Astrocyte of the spinal cord (primary cell): Measurements from ENCODE around the gene MROH2B.
"Not testable (repeated sequence)": the region's sequence is repeated elsewhere in the genome, so short reads cannot be mapped to it uniquely, and the experiment has no call there.

Source experiments
- DNase-seq: peaks from one replicate; pipeline ENCODE4 v3.0.0; 2011; ENCODE audit warnings: low read depth, low spot score
- H3K4me3 ChIP-seq: 2 replicates; pipeline ENCODE4 v1.5.1; 2011; ENCODE audit warnings: low read depth, mild to moderate bottlenecking, low read length, moderate library complexity
- in situ Hi-C: cut with HindIII; loops from 2 replicates; pipeline ENCODE4 v1.10.0; 2017; ENCODE audit warnings: low sequenced_read_pairs
- TF ChIP-seq, protein P1 (sequence below): IDR thresholded peaks from 2 replicates; pipeline ENCODE4 v1.5.1; 2012; ENCODE audit warnings: low read depth, mild to moderate bottlenecking, low read length, inconsistent platforms

The MROH2B gene

DNA sequence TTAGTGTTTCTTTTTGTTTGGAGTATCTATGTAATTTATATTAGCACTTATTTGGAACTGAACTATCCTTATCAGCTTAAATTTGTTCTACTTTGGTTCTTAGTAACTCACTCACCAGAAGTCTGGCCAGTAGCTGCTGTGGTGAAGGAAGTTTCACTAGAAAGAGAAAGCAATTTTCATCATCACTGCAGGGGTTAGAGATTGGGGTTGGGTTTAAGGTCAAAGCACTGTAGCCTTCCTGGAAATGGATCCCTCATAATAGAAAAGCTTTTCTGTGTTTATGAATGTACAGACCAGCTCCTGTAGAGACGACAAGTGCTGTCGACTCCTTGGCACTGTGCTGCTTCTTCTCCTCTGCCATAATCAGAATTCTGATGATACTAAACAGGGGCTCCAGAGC is 22.2 kb downstream of the MROH2B start:
- TF ChIP-seq, protein P1, sequence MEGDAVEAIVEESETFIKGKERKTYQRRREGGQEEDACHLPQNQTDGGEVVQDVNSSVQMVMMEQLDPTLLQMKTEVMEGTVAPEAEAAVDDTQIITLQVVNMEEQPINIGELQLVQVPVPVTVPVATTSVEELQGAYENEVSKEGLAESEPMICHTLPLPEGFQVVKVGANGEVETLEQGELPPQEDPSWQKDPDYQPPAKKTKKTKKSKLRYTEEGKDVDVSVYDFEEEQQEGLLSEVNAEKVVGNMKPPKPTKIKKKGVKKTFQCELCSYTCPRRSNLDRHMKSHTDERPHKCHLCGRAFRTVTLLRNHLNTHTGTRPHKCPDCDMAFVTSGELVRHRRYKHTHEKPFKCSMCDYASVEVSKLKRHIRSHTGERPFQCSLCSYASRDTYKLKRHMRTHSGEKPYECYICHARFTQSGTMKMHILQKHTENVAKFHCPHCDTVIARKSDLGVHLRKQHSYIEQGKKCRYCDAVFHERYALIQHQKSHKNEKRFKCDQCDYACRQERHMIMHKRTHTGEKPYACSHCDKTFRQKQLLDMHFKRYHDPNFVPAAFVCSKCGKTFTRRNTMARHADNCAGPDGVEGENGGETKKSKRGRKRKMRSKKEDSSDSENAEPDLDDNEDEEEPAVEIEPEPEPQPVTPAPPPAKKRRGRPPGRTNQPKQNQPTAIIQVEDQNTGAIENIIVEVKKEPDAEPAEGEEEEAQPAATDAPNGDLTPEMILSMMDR, result no peak
- peak; percentile 18 for DNase-seq
- no peak overlapping the region for H3K4me3 ChIP-seq
- in situ Hi-C loops, result no loop called here

DNA sequence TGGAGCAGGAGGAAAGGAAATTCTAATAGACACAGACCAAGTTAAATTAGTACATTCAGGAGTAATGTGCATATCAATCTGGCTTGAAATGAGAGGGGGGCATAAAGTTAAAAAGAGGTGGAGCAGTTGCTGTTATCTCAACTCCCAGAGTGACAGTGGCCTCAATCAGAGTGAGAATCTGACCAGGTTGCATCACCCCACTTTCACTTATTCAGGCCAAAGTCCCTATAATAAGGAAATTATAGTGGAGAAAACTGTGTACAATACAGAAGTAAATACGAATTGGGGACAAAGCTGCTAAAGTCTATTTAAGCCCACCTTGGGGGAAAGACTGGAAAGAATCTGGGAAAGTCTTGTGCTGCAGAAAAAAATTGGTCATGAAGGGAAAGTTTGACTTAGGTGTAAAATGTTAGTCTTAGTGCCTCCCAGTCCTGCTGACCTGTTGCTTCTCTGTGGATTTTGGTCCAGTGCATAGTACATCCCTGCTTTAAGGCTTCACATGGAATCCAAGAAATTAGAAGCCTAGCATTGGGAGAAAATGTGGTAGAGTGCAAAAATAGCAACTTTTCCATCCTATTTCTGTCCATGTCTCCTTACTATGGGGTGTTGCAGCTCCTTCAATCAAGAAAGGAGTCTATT is 27.9 kb downstream of the MROH2B start:
- TF ChIP-seq, protein P1, result no peak
- in situ Hi-C loops, result no loop called here
- H3K4me3 ChIP-seq, result no peak overlapping the region
- no peak for DNase-seq

DNA sequence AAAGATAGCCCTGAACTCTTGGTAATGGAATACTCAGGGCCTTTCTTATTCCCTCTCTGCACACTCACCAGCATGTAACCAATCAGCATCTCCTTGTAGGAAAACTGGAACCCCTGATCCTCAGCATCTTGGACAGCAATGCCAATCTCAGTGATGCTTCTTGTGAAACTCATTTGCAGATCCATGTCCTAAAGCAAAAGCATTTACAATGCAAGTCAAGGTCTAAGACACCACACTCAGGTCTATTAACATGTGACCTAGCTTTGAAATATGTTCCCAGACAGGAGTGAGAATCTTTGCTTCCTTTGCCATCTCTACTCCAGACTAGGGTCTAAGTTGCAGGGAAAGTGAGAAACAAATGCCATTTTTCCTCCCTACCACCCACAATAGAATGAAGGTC is 38.2 kb downstream of the MROH2B start:
- in situ Hi-C loops, result no loop called here
- TF ChIP-seq, protein P1, result no peak
- DNase-seq, result no peak

DNA sequence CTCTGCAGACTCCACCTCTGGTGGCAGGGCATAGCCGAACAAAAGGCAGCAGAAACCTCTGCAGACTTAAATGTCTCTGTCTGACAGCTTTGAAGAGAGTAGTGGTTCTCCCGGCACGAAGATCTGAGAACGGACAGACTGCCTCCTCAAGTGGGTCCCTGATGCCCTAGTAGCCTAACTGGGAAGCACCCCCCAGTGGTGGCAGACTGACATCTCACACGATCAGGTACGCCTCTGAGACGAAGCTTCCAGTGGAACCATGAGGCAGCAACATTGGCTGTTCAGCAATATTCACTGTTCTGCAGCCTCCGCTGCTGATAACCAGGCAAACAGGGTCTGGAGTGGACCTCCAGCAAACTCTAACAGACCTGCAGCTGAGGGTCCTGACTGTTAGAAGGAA is 48.5 kb downstream of the MROH2B start:
- DNase-seq, in situ Hi-C loops, H3K4me3 ChIP-seq: not testable (repeated sequence)

More for the DNA sequence above, 38.2 kb downstream of the MROH2B start:
- no peak overlapping the region for H3K4me3 ChIP-seq

DNA sequence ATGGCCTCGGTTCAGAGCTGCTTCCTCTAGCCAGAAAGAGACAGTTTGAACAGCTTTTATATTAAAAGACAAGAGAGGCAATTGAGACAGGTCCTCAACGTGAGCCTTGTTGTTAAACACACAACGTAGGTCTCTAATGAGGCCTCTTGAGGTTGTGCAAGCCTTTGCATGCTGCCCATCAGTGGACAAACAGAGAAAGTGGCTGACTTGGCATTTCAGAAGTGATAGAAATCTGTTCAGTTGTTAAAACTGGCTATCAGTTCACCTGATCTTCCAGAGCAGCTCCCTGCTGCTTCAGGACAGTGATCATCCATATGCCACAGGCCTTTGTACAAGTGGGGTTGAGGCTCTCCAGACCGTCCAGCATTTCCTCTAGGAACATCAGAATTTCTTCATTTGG is 58.8 kb downstream of the MROH2B start:
- TF ChIP-seq, protein P1, result no peak
- DNase-seq, result no peak
- in situ Hi-C loops, result no loop called here
- H3K4me3 ChIP-seq, result no peak overlapping the region

DNA sequence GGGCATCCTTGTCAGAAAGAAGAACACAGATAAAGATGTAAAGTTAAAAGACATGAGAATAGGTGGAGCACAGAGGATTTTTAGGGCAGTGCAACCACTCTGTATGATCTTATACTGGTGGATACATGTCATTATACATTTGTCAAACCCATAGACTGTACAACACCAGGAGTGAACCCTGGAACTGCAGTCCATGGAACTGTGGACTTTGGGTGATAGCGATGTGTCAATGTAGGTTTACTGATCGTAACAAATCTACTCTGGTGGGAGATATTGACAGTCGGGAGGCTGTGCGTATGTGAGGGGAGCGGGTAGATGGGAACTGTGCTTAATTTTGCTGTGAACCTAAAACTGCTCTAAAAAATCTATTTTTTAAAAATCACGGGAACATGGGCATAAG is 60.6 kb downstream of the MROH2B start:
- TF ChIP-seq, protein P1, result no peak
- in situ Hi-C loops, result no loop called here
- H3K4me3 ChIP-seq, result no peak overlapping the region
- no peak for DNase-seq

DNA sequence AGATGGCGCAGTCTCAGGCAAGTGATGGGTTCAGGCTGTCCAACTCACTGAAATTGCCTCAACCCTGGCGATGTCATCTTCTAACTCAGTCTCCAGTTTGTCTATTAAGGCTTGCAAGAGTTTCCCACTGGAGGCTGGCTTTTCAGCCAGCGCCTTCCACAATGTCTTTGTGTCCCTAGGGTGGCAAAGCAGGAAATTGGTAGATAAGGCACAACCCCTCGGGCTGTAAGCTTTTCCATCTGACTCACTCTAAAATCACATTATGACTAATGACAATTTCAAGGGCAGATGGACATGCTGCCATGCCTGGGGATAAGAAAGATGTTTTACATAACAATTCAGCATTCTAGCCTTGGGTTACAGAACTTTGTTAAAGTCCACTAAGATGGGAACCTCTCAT is 61.9 kb downstream of the MROH2B start:
- H3K4me3 ChIP-seq, result no peak overlapping the region
- TF ChIP-seq, protein P1, result no peak
- peak; percentile 20 for DNase-seq
- in situ Hi-C loops, result no loop called here
